ENCODE results near the gene KIAA0232. TPM values are rescaled to one million over a fixed set of nuclear protein-coding genes. Genes with fewer than 3 reads are reported as not detected.

Gene KIAA0232
- total and polyA plus RNA-seq, 9 of the 15 experiments (the other 6 are each of a cell fraction or from before 2014, with no cell fraction given) = 3.5 to 17.4 (median 13.0) TPM

- no TSS peak for BruUV-seq (replicated peaks)
- peak overlapping the region in 1 of 2 experiments; percentile 24; a peak in 1 of 4 replicates for H3K9ac ChIP-seq (ENCODE audit: insufficient read depth in 1 of 2, low read depth in 2 of 2, low read length in 2 of 2)
- no peak for TF ChIP-seq SMAD3 (CRISPR knock-in tag; conservative IDR thresholded peaks at IDR 0.05)
- no peak for TF ChIP-seq NR2F6 (CRISPR knock-in tag; IDR thresholded peaks at IDR 0.05)
- TF ChIP-seq RBM25 (IDR thresholded peaks at IDR 0.05; ENCODE audit: low read depth, low read length, severe bottlenecking) = no peak
- 0 out of 2 replicates have a peak, but pooled peaks have one; percentile 26 for TF ChIP-seq FOSL1 (tag; conservative IDR thresholded peaks at IDR 0.05)
- ATAC-seq (peak; percentile 70), FAIRE-seq (no peak), DNase-seq (ENCODE audit: extremely low read depth in 1 of 4, low spot score in 3 of 4) (no peak)
- POLR2A ChIA-PET = interaction anchor here (1.5 kb wide), 1 partner anchor 8 kb away, joined by 3 read pairs; no protein-coding TSS in a partner anchor
- H3K27me3 ChIP-seq (ENCODE audit: control insufficient read depth in 2 of 2, insufficient read depth in 2 of 2, low read length in 2 of 2) = no peaks in the 10 kb centered on the region
- peaks cover 3 to 9% of the 10 kb centered on the region in 2 experiments for H3K4me1 ChIP-seq (replicated peaks in 1 of 2; ENCODE audit: control insufficient read depth in 2 of 2, insufficient read depth in 2 of 2, low read length in 2 of 2)
- intact Hi-C loops (cut with micrococcal nuclease) (no loop called here), in situ Hi-C loops (cut with MboI) (no loop called here)
- CTCF ChIA-PET (ENCODE audit: low intra/inter-chr PET ratio) = no interaction called here
- peaks cover 41% of the 10 kb centered on the region; the same call in 2 of the 3 replicates for H3K36me3 ChIP-seq (ENCODE audit: control insufficient read depth, insufficient read depth, low read length)
- no peak overlapping the region for H3K4me3 ChIP-seq
- no peaks in the 10 kb centered on the region for H3K9me3 ChIP-seq (replicated peaks; ENCODE audit: control insufficient read depth, insufficient read depth, low read depth, low read length)
- H3K4me2 ChIP-seq (ENCODE audit: insufficient read depth, low read length) = no peak overlapping the region
- peaks cover 10% of the 10 kb centered on the region; the same call in 1 of the 2 replicates for H4K20me1 ChIP-seq (replicated peaks; ENCODE audit: control insufficient read depth, insufficient read depth, low read length)
- 64% methylated on average over 8 of the region's 8 CpGs for WGBS (ENCODE audit: insufficient coverage, low coverage, missing lambda C conversion rate)
- no peak overlapping the region for H2AFZ ChIP-seq (ENCODE audit: low read depth, low read length)
- H3K9me1 ChIP-seq (ENCODE audit: control insufficient read depth, insufficient read depth, low read length) = peaks cover 8% of the 10 kb centered on the region
- peaks cover 94% of the 10 kb centered on the region for H3K79me2 ChIP-seq (ENCODE audit: control insufficient read depth, insufficient read depth, low read length)
- no peak overlapping the region; the same call in 2 of the 3 replicates for H3K27ac ChIP-seq (ENCODE audit: extremely low read depth, low read depth, low read length)
These were observed 19.5 kb downstream of the KIAA0232 start for GRCh38 chr4:6802025-6802424.

GRCh38 chr4:6802626-6803025 is 20.1 kb downstream of the KIAA0232 start:
- ChIA-PET POLR2A (interaction anchor here (1.0 to 1.5 kb wide), 3 partner anchors 9 to 72 kb away, joined by 3 read pairs; no protein-coding TSS in a partner anchor), CTCF (ENCODE audit: low intra/inter-chr PET ratio) (no interaction called here)
- Histone ChIP-seq H3K4me1 (replicated peaks in 1 of 2; ENCODE audit: control insufficient read depth in 2 of 2, insufficient read depth in 2 of 2, low read length in 2 of 2) (peaks cover 3 to 15% of the 10 kb centered on the region in 2 experiments), H3K4me3 (no peak overlapping the region), H4K20me1 (replicated peaks; ENCODE audit: control insufficient read depth, insufficient read depth, low read length) (peaks cover 10% of the 10 kb centered on the region; the same call in 1 of the 2 replicates), H3K9me1 (ENCODE audit: control insufficient read depth, insufficient read depth, low read length) (peaks cover 8% of the 10 kb centered on the region), H3K27ac (ENCODE audit: extremely low read depth, low read depth, low read length) (no peak overlapping the region), H3K27me3 (ENCODE audit: control insufficient read depth in 2 of 2, insufficient read depth in 2 of 2, low read length in 2 of 2) (no peaks in the 10 kb centered on the region), H2AFZ (ENCODE audit: low read depth, low read length) (no peak overlapping the region), H3K4me2 (ENCODE audit: insufficient read depth, low read length) (no peak overlapping the region), H3K36me3 (ENCODE audit: control insufficient read depth, insufficient read depth, low read length) (peaks cover 40% of the 10 kb centered on the region; the same call in 2 of the 3 replicates), H3K9me3 (replicated peaks; ENCODE audit: control insufficient read depth, insufficient read depth, low read depth, low read length) (no peaks in the 10 kb centered on the region), H3K79me2 (ENCODE audit: control insufficient read depth, insufficient read depth, low read length) (peaks cover 95% of the 10 kb centered on the region), H3K9ac (ENCODE audit: insufficient read depth in 1 of 2, low read depth in 2 of 2, low read length in 2 of 2) (no peak overlapping the region)
- FAIRE-seq (no peak), ATAC-seq (0 out of 3 replicates have a peak, but pooled peaks have one; percentile 11), DNase-seq (ENCODE audit: extremely low read depth in 1 of 4, low spot score in 3 of 4) (no peak)
- 72% methylated on average over 2 of the region's 2 CpGs for WGBS (ENCODE audit: insufficient coverage, low coverage, missing lambda C conversion rate)
- in situ Hi-C loops (cut with MboI) = no loop called here
- intact Hi-C loops (cut with micrococcal nuclease) = no loop called here
- BruUV-seq (replicated peaks) = no TSS peak
- no peak for TF ChIP-seq ZNF311 (CRISPR knock-in tag; IDR thresholded peaks at IDR 0.05)
- no peak for TF ChIP-seq NONO (IDR thresholded peaks at IDR 0.05; ENCODE audit: low read depth in 2 of 2, low read length in 1 of 2)
- TF ChIP-seq FOXA1 (IDR thresholded peaks at IDR 0.05; ENCODE audit: borderline replicate concordance) = no peak
- no peak for TF ChIP-seq PPARD (CRISPR knock-in tag; IDR thresholded peaks at IDR 0.05)
- TF ChIP-seq NFIX (CRISPR knock-in tag; IDR thresholded peaks at IDR 0.05; ENCODE audit: low read depth) = no peak
- no peak for TF ChIP-seq STAT5A (IDR thresholded peaks at IDR 0.05; ENCODE audit: borderline replicate concordance, low read length)

Measured in K562 (cell line).